GM18951 (cell line): ENCODE measurements around the gene TAP1.
"Not testable (repeated sequence)": the region's sequence is repeated elsewhere in the genome, so short reads cannot be mapped to it uniquely, and the experiment has no call there.

Experiments
- POLR2A ChIP-seq: IDR thresholded peaks from 4 replicates; pipeline ENCODE4 v1.6.1; 2011; ENCODE audit warnings: mild to moderate bottlenecking; ENCODE audit not compliant: insufficient read length, insufficient read depth; ENCODE audit errors: extremely low read depth
- in situ Hi-C: fragments of 300-500 bp; cut with MboI; formaldehyde crosslinking; loops from one replicate; pipeline ENCODE4 v1.12.0; 2022; ENCODE audit warnings: low sequenced_read_pairs, mixed read lengths, inconsistent platforms; ENCODE audit not compliant: unreplicated experiment

The TAP1 gene

GRCh38 chr6:32879691-32880090 is 26.2 kb upstream of the TAP1 start:
- in situ Hi-C loops = no loop called here
- no peak for TF ChIP-seq POLR2A

- in situ Hi-C loops = no loop called here
- no peak for TF ChIP-seq POLR2A
These were observed 23.1 kb upstream of the TAP1 start for GRCh38 chr6:32876603-32877002.

GRCh38 chr6:32873947-32874346 is 20.4 kb upstream of the TAP1 start:
- in situ Hi-C loops = not testable (repeated sequence)

GRCh38 chr6:32868257-32868788 is 14.8 kb upstream of the TAP1 start:
- in situ Hi-C loops = no loop called here
- no peak for TF ChIP-seq POLR2A

GRCh38 chr6:32867554-32868256 is 14.2 kb upstream of the TAP1 start:
- in situ Hi-C loops = no loop called here

GRCh38 chr6:32867022-32867477 is 13.5 kb upstream of the TAP1 start:
- TF ChIP-seq POLR2A = no peak
- in situ Hi-C loops = no loop called here

More at GRCh38 chr6:32867554-32868256, 14.2 kb upstream of the TAP1 start:
- TF ChIP-seq POLR2A = no peak

GRCh38 chr6:32865724-32866443 is 12.4 kb upstream of the TAP1 start:
- TF ChIP-seq POLR2A = no peak
- in situ Hi-C loops = no loop called here

- TF ChIP-seq POLR2A = no peak
- in situ Hi-C loops = no loop called here
These were observed 9.2 kb upstream of the TAP1 start for GRCh38 chr6:32862725-32863124.

- no peak for TF ChIP-seq POLR2A
- in situ Hi-C loops = no loop called here
These were observed 7.2 kb upstream of the TAP1 start for GRCh38 chr6:32860674-32861073.

- in situ Hi-C loops = no loop called here
These were observed 4.7 kb upstream of the TAP1 start for GRCh38 chr6:32858194-32858593.

GRCh38 chr6:32857156-32857891 is 3.8 kb upstream of the TAP1 start:
- no peak for TF ChIP-seq POLR2A
- in situ Hi-C loops = no loop called here

More at GRCh38 chr6:32858194-32858593, 4.7 kb upstream of the TAP1 start:
- TF ChIP-seq POLR2A = no peak

GRCh38 chr6:32855467-32856174 is 2.1 kb upstream of the TAP1 start:
- TF ChIP-seq POLR2A = no peak
- in situ Hi-C loops = no loop called here
